Ramos (cell line): ENCODE results near the gene GRB2.
"Not testable (repeated sequence)": the region's sequence is repeated elsewhere in the genome, so short reads cannot be mapped to it uniquely, and the experiment has no call there.

ENCODE experiments used
- in situ Hi-C: fragments of 300-500 bp; cut with MboI; formaldehyde crosslinking; loops from one replicate; pipeline ENCODE4 v1.14.3; 2022; ENCODE audit warnings: low sequenced_read_pairs; ENCODE audit not compliant: unreplicated experiment

The GRB2 gene

GRCh38 chr17:75295201-75296158 is 110.0 kb downstream of the GRB2 start:
- in situ Hi-C loops = no loop called here

DNA sequence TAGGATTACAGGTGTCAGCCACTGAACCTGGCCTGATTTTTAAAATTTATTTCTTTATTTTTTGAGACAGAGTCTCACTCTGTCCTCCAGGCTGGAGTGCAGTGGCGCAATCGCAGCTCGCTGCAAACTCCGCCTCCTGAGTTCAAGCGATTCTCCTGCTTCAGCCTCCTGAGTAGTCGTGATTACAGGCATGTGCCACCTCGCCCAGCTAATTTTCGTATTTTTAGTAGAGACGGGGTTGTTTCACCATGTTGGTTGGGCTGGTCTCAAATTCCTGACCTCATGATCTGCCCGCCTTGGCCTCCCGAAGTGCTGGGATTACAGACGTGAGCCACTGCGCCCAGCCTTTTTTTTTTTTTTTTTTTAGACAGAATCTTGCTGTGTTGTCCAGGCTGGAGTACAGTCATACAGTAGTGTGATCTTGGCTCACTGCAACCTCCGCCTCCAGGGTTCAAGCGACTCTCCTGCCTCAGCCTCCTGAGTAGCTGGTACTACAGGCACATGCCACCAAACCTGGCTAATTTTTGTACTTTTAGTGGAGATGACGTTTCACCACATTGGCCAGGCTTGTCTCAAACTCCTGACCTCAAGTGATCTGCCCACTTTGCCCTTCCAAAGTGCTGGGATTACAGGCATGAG is 112.5 kb downstream of the GRB2 start:
- in situ Hi-C loops = loop anchor here (5.0 kb wide), 1 partner anchor 119 kb away; no protein-coding TSS in a partner anchor

DNA sequence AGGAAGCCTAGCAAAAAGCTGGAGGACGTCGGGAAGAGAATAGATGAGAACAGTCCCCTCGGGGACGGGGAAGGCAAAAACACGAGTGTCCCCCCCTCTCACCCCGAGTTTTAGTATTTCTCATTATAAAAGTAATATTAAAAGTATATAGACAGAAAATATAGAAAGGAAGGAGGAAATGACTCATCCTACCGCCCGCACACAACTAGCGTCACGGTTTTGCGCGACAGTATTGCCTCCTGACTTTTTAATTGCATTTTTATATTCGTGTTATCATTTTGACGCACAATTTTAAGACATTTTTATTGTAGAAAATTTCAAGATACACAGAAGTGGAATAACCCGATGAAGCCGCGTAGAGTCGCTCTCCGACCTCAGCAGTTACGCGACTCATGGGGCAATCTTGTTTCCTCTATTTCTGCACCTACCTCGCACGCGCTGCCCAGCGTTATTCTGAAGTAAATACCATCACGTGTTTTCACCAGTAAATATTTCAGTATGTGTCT is 115.6 kb downstream of the GRB2 start:
- in situ Hi-C loops = loop anchor here (5.0 kb wide), 1 partner anchor 122 kb away; no protein-coding TSS in a partner anchor

GRCh38 chr17:75289115-75289831 is 116.2 kb downstream of the GRB2 start, which contains the start of gene SLC25A19:
TSS of gene SLC25A19 (minus strand) at chr17:75289433. CDS start at chr17:75286764, 2,669 bp downstream.
- in situ Hi-C loops = no loop called here

- in situ Hi-C loops = no loop called here
Observed at GRCh38 chr17:75288770-75289114, 116.7 kb downstream of the GRB2 start.

- in situ Hi-C loops = no loop called here
Observed at GRCh38 chr17:75288359-75288758, 117.1 kb downstream of the GRB2 start.

GRCh38 chr17:75287221-75287620 is 118.3 kb downstream of the GRB2 start:
- in situ Hi-C loops = no loop called here

DNA sequence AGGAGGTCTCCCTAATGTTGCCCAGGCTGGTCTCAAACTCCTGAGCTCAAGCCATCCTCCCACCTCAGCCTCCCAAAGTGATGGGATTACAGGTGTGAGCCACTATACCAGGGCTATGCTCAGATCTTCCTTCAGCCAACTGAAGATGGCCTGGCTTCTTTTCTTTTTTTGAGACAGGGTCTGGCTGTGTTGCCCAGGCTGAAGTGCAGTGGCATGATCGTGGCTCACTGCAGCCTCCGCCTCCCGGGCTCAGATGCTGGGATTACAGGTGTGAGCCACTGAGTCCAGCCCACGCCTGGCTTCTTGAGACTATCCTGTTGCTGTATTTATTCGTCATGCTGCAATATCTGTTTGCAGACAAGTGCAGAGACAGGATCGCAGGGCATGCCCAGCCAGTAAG is 120.4 kb downstream of the GRB2 start:
- in situ Hi-C loops = no loop called here

DNA sequence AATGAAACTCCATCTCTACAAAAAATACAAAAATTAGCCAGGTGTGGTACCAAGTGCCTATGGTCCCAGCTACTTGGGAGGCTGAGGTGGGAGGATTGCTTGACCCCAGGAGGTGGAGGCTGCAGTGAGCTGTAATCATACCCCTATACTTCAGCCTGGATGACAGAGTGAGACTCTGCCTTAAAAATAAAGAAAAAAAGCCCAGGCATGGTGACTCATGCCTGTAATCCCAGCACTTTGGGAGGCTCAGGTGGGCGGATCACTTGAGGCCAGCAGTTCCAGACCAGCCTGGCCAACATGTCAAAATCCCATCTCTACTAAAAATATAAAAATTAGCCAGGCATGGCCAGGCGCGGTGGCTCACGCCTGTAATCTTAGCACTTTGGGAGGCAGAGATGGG is 125.3 kb downstream of the GRB2 start:
- in situ Hi-C loops = not testable (repeated sequence)

DNA sequence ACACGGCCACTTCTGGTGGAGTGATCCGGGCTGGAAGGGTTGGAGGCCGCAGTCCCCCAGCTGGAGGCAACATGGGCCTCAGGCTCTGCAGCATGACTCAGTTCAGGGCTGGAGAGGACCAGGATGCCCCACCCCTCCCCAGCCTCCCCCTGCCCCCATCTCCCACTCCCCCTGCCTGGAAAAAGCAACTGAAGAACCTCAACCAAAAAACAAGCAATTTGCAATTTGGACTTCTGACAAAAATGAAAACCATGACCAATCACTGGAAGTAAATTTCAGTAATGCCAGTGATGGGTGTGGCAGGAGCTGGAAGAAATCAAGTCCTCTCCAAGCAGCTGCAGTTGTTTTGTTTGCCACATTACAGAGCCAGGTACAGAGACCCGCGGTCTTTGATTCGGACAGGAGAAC is 127.8 kb downstream of the GRB2 start:
- in situ Hi-C loops = no loop called here

DNA sequence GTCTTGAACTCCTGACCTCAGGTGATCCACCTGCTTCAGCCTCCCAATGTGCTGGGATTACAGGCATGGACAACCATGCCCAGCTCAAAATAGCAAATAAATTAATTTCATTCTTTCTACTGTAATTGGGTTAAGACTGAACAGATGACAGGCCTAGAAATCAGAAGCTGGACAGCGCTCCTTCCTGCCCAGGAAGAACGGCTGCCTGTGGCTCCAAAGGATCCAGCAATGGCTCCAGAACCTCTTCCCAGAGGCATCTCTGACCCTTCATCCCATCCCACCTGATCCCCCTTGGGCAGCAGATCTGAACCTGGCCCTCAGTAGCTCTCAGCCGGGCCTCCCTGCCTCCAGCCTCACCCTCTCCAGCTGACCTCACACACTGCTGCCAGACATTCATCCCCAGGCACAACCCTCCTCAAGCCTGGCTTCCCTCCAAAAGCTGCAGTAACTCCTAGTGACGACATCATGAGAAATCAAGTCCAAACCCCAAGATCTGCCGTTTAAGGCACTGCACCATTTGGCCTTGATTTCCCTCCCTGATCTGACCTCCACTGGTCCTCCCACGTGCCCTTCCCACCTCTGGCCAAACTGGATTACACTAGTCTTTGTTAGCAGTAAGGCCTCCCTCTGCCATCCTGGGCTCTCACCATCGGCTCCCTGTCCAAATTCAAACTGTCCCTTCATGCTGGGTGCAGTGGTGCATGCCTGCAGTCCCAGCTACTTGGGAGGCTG is 131.3 kb downstream of the GRB2 start:
- in situ Hi-C loops = no loop called here

DNA sequence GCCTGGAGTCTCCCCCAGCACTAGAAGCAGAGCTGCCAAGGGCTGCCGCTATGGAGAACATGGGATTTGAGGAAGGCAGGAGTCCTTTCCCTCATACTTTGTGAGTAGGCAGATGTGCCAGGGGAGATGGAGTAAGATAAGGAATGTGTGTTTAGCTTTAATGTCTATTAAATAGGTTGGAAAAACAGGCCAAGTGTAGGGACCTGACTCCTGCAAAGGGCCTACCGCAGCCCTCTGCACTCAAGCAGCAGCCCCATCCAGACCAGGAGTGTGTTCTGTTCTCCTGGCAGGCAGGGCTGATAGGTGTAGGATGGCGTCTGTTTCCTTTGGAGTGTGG is 132.7 kb downstream of the GRB2 start:
- in situ Hi-C loops = no loop called here

DNA sequence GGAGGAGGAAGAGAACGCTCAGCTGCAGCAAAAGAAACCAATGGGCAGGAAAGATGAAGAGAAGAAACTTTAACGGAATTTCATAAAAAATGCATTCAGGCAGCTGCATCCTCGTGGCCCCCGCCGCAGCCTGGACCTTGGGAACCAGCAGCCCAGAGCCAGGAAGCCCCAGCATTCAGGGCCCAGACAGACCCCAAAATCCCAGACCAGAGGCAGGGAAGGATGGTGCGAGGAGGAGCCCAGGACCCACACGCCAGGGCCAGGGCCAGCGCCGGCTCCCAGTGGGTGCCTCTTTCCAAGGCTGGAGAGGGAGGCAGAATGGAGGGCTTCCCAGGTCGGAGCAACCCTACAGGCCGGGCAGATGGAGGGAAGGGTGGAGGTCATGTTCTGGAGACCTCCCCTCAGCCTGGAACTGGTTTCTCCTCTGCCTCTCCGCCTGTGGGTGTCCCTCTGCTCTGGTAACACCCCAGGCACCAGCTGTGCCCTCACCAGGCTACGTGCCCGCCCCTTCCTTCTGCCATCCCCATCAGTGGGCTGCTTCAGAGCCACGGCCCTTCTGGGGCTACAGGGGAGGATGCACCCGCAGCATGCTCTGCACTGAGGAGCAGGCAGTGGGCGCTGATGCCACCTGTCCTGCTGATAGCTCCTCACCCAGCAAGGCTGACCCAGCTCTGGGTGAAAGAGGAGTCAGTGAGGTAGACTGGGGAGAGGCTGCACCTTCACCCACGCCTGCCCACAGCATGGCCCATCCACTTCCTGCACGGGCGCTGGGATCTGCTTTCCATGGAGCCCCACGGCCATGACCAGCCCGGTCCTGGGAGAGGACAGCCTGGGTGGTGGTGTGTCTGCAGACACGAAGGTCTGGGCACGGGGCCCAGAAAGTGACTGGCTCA is 133.3 kb downstream of the GRB2 start:
- in situ Hi-C loops = no loop called here

- in situ Hi-C loops = no loop called here
Observed at GRCh38 chr17:75271233-75271954, 134.1 kb downstream of the GRB2 start.

- in situ Hi-C loops = no loop called here
Observed at GRCh38 chr17:75270966-75271232, 134.6 kb downstream of the GRB2 start, which contains the start of gene MIF4GD. TSS of gene MIF4GD (minus strand) at chr17:75271231. CDS start at chr17:75270195, 1,036 bp downstream.

DNA sequence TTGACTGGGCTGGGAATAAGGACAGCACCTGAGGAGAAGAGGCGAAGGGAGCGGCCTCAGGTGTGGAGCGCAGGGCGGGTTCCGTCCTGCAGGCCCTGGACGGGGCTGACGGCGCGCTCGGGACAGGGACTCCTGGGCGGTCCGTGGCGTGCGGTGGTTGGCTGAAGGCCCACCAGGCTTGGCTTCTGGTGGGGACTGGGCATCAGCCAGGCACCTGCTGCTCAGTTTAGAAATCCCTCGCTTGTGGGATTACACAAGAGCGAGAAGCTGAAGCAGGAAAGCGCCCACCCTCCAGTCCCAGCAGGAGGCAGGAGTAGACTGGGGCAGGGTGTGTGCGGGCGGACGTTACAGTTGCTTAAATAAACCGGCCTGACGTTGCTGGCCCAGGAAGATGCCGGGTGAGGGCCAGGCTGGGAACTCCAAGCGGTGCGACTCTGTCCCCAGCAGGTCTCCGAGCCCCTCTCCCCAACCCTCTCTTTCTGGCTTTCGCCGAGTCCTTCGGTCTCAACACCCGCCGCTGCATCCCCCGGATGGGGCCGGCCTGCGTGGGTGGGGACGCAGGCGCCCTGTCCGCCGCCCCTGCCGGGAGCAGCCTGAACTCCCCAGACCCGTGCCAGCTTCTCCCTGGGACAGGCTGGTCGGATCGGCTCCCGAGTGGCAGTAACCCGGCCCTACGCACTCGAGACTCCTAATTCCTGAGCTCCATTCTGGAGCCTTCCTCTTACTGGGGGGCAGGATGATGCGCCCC is 135.1 kb downstream of the GRB2 start:
- in situ Hi-C loops = no loop called here

DNA sequence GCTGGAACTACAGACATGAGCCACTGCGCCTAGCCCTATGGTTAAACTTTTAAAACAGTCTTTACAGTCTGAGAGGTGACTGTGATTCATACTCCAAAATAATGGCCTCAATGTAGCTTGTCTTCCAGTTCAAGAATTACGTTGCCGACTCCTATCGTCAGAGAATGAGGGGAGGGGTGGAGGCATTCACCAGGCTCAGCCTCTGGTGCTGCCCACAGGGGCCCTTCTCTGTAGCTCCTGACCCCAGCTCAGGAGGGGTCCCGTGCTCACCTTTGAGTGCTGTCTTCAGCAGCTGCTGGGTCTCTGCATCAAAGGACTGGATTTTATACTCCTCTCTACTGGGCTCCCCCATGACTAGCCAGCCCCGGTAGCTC is 135.6 kb downstream of the GRB2 start:
- in situ Hi-C loops = no loop called here
